Stimulated activated CD4-positive, alpha-beta T cell treated with anti-CD3 and anti-CD28 coated beads, TNF-alpha, amount 100 ng/mL, for 48 hours (primary cell): ENCODE data around the gene WASF3.

ENCODE experiments used
- DNase-seq, 3 donors: peaks; one replicate each; pipeline ENCODE4 v3.0.0-alpha.2; 2020; ENCODE audit warnings: low read depth in 3 of 3

The WASF3 gene

DNA sequence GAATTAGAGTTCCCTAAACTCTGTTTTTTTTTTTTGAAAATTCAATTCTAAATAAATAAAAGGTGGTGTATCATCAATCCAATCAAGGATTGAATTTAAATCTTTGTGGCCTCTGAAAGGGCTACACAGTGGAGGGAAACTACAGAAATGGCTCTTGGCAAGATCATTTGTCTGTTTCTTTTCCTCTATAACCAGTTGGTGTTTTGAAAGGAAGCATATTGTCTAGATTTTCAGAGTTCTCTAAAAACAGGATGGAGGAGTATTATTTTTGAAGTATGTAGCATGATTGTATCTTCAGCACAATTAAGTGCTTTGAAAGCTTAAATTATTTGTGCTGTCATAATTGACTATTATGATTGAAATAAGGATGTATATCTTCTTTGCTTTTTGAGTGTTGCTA is 29.8 kb downstream of the WASF3 start:
- DNase-seq, result no peak

DNA sequence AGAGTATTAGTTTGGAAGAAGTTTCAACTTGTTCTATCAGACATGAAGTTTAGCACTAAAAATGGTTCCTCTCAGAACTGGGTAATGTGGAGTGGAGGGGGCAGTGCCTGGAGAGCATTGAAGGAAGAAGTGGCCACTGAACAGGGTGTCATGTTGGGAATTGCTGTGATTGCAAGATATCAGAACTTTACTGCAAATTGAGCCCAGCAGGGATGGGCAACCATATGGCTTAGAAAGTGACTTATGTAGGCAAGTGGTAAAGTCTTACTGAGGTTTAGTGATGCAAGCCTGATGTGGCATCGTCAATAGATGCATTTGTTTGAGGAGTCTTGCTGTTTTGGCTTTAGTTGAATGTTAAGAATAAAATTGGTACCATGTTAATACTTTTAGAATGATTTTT is 31.7 kb downstream of the WASF3 start:
- no peak for DNase-seq

DNA sequence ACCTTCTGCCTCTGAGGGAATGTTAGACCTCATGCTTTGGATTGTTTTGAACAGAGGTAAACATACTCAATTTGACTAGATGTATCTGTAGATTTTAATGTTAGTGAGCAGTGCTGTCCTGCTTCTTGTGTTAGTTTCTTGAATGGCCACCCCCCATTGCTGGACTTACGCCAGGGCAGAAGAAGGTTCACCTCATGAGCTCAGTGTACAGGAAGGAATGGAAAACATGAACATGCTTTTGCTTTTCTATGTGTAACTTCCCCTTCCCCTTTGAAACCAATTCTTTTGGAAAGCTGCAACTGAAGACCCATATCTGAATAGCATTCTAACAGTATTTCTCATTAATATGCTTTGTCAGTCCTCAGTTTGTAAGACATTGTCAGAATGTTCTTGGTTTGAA is 32.3 kb downstream of the WASF3 start:
- no peak for DNase-seq

DNA sequence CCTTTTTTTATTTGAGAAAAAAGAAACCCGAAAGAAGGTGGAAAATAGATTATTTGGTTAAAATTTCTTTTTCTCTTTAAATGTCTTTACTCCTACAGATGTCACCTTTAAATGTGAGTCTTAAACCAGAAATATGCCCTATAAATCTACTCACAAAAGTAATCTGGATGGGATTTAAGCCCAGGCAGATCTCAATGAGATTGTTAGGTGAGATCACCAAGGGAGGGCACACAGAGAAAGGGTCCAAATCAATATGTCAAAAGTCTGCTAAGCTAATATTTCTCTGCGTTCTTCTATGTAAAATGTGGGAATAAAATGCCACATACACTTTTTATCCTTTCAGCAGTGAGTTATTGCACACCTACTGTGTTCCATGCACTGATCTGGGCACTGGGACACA is 32.9 kb downstream of the WASF3 start:
- no peak for DNase-seq

DNA sequence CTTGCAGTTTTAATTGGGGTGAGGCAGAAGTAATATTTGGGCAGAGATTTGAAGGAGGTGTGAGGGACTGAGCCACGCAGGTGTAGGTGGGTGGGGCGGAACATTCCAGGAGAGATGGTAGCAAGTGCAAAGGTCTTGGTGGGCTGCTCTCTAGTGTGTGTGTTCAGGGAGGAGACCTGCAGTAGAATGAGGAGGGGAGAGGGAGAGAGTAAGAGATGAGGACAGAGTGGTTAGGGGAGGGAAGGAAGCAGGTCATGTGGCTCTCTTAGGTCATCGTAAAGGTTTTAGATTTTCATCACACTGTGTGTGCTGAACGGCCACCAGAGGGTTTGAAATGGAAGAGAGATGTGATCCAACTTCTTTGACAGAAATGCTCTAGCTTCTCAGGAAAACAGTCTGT is 33.5 kb downstream of the WASF3 start:
- no peak for DNase-seq

DNA sequence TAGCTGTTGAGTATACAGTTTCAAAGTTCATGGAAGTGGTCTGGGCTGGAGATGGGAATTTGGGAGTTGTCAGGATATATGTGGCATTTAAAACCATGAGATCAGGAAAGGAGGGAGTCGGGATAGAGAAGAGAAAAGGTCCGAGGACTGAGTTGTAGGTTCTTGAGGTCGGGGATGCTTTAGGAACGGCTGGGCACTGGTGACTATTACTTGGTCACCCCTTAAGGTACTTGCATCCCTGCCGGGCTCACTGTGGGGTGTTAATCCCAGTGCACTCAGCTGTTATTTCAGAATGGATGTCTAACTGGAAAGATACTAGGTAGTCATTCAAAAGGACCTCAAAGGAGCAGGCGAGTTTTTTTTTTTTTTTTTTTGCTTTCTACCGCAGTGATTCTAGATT is 34.2 kb downstream of the WASF3 start:
- no peak for DNase-seq

DNA sequence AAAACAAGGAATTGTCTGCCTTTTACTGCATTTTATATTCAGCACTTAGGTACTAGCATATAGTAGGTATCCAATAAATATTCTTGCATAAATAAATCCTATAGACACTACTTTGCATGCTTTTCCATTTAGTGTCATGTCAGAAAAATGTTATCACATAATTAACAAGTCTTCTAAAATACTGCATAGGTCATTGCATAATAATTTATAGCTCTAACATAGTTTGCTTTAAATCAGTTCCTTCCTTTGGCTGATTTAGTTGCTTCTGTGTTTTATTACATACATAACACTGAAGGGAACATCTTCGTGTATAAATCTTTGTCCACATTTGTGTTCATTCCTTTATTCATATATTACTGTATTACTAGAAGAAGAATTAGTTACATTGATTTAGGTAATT is 36.2 kb downstream of the WASF3 start:
- no peak for DNase-seq

DNA sequence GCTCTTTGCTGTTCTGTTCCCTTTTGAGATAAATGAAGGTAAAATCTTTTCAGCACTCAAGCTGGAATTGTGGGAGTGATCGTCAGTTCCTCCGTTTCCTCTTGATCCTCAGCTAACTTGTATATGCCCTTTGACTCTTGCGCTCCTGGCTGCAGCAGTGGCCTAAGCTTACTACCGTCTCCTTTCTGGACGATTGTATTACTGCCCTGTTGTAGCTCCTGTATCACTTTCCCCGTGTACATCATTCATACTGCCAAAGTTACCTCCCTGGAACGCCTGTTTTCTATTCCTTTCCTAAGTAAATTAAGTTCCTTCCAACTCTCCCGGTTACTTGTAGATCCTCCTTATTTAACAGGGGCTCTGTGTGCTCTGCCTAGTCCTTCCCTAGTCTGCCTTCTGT is 36.9 kb downstream of the WASF3 start:
- DNase-seq, result no peak

DNA sequence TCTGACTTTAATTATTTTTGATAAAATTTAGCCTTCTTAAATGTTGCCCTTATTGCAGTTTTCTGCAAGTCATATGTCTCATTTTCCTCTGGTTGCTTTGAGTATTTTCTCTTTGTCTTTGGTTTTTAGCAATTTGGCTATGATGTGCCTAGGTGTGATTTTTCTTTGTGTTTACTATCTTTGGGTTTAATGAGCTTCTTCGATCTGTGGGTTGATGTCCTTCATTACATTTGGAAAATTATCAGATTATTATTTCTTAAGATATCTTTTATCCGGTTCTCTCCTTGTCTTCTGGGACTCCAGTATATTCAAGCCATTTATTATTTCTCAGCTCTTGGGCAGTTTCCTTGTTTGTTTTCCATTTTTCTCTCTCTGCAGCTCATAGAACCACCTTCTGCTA is 39.0 kb downstream of the WASF3 start:
- DNase-seq, result no peak

DNA sequence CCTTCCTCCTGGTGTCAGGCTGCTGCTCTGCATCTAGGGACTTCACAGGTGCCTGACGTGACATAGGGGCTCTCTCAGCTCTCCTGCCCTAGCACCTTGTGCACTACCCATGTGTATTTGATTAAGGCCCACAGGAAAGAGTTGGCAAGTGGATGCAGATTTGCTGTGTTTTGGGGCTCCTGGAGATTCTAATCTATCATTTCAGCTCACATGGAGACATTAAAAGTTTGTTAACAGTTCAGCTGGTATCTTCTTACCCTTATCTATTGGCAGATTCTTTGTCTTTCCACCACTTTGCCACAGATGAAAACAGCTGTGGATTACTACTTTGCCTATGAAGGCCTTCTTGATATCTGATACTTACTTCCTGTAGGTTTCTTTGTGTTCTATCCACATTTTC is 41.9 kb downstream of the WASF3 start:
- no peak for DNase-seq

DNA sequence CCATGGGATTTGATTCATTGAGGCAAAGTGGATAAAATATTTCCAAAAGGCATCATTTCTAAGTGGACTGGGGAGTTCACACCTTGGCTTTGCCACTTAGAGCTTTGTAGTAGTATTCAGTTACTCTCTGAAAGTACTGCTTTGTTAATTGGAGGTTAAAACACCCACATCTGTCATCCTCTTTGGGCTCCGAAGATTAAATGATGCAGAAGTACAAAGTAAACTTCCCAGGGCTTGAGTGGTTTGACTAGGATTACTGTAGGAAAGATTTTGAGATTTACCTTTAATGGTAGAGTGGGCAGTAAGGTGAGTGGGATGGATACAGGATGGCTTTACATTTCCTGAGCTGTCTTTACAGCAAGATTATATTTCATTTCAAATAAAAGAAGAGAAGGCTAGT is 42.4 kb downstream of the WASF3 start:
- no peak for DNase-seq

DNA sequence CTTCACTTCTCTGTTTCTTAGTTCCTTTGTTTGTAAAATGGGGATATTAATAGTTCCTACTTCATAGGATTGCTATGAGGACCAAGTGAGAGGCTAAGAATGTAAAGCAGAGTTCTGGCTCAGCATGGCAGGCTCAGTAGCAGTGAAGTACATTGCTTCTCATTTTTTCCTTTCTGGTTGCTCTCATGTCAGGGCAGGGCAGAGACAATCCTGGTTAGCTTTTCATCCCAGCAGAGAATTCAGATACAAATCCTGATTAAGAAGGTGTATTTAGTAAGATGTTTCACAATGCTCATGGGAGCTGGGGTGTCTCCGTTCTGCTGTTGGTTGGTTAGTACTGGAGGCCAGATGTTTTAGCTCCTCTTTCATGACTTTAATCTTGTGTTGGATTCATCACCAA is 42.9 kb downstream of the WASF3 start:
- no peak for DNase-seq

DNA sequence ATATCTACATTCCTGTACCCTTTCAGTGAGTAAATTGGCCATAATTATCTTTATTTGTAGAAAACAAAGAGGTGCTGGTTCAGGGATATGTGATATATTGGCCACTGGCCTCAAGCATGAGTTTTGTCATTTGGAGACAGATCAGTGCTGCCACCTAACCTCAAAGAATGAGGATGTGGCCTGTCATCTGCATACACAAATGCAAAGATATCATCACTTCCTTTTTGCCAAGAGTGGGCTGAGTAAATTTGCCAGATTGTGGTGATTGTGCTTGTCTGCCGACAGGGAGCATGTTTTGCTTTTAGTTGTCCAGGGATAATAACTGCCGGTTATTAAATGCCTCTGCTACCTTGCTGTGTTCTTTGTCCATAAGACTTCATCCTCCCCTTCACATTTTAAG is 44.2 kb downstream of the WASF3 start:
- DNase-seq, result no peak

DNA sequence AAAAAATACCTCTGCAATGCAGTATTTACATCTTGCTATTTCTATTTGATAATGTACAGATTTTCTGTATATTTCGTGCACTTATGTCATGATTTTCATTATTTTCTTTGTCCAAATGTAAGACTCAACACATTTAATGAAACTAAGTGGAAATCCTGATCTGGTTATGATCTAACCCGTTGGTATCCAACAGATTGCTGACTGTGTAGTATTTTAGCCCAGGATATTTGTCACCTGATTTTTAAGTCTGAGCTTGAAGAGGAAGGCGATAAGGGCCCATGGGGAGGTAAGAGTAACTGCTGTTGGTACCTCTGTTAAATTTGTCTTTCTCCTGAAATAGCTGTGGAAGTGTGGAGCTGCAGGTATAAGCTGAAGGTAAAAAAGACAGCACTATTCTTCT is 45.3 kb downstream of the WASF3 start:
- DNase-seq, result no peak

DNA sequence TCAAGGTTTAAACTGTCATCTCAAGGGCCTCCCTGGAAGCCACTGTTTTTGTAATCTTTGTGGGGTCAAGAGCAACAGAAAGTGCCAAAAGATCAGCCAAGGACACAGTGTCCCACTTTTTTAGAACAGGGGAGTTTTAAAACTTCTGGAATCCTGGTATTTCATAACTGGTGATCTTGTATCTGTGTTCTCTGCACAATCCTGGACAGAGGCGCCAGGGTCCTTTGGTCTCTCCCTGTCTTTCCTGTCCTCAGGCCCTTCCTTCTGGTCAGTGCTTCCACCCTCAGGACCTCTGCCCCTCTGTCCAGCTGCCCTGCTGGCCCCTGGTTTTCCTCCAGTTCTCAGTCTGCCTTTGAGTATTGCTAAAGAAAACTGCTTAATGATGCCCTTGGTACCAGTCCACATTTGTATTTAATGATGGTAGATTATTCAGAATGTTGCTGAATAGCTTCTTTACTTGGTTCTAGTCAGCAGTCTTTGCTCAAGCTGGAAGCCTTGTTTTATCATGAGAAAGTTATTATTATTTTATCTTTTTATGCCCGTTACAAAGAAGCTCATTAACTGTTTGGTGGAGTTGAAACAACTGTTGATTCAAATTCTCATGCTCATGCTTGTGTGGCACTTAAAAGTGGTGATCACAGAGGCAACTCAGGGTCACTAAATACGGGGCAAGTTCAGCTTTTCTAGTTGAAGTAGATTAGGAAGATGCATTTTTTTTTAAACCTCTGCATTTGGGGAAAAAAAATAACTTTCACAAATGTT is 47.5 kb downstream of the WASF3 start:
- DNase-seq, result no peak

DNA sequence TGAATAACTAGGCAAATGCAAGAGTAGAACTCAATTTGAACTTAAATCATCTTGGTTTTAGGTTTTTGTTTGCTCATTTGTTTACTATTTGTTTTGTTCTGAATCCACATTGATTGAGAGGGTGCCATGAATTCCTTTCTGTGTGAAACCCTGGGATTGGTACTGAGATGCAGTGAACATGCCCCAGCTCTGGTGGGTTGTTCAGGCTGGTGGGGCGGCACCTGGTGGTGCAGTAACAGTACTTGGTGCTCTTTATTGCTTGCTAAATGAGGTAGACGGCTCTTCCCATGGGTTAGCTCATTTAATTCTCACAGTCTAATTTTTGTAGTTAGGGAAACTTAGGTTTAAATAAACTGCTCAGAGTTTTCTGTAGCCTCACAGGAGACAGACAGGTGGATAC is 48.4 kb downstream of the WASF3 start:
- no peak for DNase-seq

DNA sequence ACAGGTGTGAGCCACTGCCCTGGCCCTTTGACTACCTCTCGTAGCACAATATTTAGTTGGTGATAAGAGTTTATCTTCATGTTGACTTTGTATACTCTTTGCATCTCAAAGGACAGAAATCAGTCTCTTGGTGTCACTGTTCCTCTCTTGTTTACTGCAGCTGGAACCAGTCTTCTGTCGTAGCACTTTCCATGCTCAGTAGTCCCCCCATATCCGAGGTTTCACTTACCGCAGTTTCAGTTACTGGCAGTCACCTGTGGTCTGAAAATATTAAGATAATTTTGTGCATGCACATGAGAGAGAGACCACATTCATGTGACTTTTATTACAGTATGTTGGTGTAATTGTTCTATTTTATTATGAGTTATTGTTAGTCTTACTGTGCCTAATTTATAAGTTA is 49.1 kb downstream of the WASF3 start:
- no peak for DNase-seq

DNA sequence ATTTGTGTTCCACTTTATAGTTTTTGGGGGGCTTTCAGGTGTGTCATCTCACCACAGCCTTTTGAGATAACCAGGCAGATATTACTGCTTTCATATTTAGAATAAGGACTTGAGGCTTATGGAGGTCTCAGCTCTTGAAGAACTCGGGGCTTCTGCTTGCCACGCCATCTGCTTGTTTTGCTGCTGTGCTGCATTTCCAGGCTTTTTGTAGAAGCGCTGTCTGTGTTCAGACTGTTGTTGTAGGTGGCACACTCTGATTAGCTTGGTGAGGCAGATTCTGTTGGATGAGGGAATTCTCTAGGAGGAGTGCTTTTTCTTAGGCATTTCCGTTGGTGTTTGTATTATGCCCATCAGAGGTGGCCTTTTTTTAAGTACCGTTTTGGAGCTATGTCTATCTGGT is 57.2 kb downstream of the WASF3 start:
- no peak for DNase-seq

DNA sequence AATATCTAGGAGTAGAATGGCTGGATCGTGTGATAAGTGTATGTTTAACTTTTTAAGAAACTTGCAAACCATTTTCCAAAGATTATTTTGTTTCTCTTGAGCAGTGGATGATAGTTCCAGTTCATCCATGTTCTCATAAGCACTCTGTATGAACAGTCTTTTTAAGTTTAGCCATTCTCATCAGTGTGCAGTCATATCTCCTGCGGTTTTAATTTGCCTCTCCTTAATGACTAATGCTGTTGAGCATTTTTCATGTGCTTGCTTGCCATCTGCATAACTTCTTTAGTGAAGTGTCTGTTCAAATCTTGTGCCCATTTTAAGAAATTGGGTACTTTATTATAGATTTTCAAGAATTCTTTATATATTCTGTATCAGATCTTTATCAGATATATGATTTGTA is 58.6 kb downstream of the WASF3 start:
- DNase-seq, result no peak

DNA sequence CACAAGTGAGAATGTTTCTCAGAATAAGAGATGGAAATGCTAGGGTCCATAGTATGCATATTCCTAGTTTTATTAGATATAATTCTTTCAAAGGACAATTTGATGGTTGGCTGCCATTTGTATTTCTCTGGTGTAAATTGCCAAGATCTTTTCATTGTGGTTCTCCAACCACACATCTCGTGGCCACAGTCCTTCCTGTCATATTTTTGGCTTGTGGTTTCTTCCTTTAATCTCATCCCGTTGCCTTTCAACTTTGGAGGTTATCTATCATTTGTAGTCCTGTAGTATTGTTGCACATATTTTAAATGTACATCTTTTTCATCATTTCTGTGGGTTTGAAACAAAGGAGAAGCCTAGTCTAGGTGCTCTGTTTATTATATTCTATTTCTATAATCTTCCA is 61.2 kb downstream of the WASF3 start:
- no peak for DNase-seq

DNA sequence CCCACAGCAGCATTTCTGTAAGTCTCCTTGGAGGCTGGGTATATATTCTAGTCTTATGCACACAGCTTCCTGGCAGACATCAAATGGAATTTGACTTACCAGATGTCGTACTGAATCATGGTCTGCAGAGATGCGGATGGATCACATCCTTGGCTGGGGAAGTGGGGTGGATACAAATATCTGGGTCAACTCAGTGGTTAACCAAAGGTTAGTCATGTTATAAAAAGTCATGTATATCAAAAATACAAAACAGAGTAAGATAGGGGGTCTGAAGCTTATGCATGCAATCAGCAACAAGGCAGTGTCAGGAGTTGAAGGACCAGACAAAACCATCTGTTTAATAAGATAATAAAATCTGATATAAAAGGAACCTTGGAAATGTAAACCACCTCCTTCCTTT is 61.9 kb downstream of the WASF3 start:
- no peak for DNase-seq

DNA sequence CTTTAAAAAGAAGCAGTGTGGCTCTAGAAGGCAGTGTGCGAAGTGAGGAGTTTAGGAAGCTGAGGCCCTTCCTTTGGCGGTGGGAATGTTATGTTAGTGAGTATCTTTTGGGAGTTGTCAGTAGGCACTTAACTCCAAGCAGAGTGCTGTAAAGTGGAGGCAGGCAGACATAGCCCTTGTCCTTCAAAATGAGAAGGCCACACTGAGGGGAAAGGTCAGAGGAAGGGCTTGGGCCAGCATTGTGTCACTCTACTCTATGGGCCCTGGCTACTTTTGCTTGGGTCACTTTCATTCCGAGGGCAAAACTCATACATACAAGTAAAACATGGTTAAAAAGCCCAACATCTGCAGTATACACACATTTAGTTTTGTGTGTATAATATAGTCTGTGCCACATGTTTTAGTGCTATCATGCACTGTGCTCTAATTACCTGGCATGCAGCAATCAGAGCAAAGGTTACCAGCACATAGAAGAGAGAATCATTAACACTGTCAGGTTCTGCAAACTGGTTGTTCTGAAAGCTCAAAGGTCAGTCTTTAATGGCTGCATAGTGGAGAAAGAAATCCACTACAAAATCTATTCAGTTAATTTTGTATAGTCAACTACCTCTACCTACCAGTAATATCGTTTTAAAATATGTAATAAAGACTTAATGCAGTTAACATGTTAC is 64.4 kb downstream of the WASF3 start:
- DNase-seq, result no peak

DNA sequence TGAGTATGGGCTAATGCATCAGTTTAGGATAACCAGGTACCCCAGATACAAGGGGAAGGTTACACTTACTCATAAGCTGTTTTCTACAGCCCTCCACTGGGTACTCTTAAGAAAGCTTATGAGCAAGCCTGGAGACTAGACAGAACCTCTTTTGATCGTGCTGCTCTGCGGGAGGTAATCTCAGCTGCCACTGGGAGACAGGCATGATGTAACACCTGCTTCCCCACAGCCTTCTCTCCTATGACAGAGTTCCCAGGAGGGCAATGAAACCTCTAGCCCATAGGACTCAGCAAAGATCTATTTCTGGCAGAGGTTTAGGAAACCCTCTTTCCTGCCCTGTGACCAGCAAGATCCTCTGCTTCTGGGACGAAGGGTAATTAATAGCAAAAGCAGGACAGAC is 65.6 kb downstream of the WASF3 start:
- no peak for DNase-seq

DNA sequence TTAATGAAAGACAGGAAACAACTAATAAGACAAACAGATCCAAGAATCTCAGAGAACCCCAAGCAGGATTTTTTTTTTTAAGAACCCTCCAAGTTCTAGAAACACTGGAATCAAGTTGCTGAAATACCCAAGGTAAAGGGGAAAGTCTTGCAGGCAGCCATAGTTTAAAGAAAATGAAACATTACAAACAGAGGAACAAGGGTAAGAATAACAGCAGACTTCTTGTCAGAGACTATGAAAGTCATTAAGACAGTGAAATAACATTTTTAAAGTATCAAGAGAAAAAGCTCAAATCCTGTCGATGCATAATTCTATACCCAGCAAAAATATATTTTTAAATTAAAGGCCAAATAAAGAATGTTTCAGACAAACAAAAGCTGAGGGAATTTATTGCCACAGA is 67.1 kb downstream of the WASF3 start:
- no peak for DNase-seq
